ENCODE data around the gene DYRK2.

Gene DYRK2

GRCh38 chr12:67691220-67691619, 42.7 kb downstream of the DYRK2 start:
- H3K4me1 ChIP-seq (ENCODE audit: insufficient read depth, low read length) = peaks cover 3% of the 10 kb centered on the region; the same call in 1 of the 2 replicates
- no peaks in the 10 kb centered on the region for H3K27me3 ChIP-seq (ENCODE audit: insufficient read depth, low read length)
- H3K9me3 ChIP-seq (ENCODE audit: insufficient read depth, low read depth, low read length) = no peaks in the 10 kb centered on the region
- 98% methylated on average over 4 of the region's 5 CpGs for WGBS
- H3K36me3 ChIP-seq (ENCODE audit: insufficient read depth, low read length) = no peaks in the 10 kb centered on the region
- H3K9ac ChIP-seq (ENCODE audit: low read depth, low read length) = no peak overlapping the region
- H3K4me3 ChIP-seq (ENCODE audit: low read length) = no peak overlapping the region
- no peak overlapping the region for H3K27ac ChIP-seq (ENCODE audit: low read depth, low read length)

GRCh38 chr12:67692135-67692534, 43.6 kb downstream of the DYRK2 start:
- Histone ChIP-seq H3K4me1 (ENCODE audit: insufficient read depth, low read length) (no peaks in the 10 kb centered on the region), H3K27me3 (ENCODE audit: insufficient read depth, low read length) (no peaks in the 10 kb centered on the region), H3K36me3 (ENCODE audit: insufficient read depth, low read length) (no peaks in the 10 kb centered on the region), H3K4me3 (ENCODE audit: low read length) (no peak overlapping the region), H3K9me3 (ENCODE audit: insufficient read depth, low read depth, low read length) (no peaks in the 10 kb centered on the region), H3K27ac (ENCODE audit: low read depth, low read length) (no peak overlapping the region), H3K9ac (ENCODE audit: low read depth, low read length) (no peak overlapping the region)
- WGBS = 98% methylated on average over 2 of the region's 3 CpGs

GRCh38 chr12:67692966-67693365, 44.4 kb downstream of the DYRK2 start:
- Histone ChIP-seq H3K9ac (ENCODE audit: low read depth, low read length) (no peak overlapping the region), H3K27ac (ENCODE audit: low read depth, low read length) (no peak overlapping the region), H3K4me3 (ENCODE audit: low read length) (no peak overlapping the region), H3K27me3 (ENCODE audit: insufficient read depth, low read length) (no peaks in the 10 kb centered on the region), H3K36me3 (ENCODE audit: insufficient read depth, low read length) (no peaks in the 10 kb centered on the region), H3K4me1 (ENCODE audit: insufficient read depth, low read length) (no peaks in the 10 kb centered on the region), H3K9me3 (ENCODE audit: insufficient read depth, low read depth, low read length) (no peaks in the 10 kb centered on the region)
- WGBS = no CpG with 5 or more reads among the region's 2 CpGs

GRCh38 chr12:67693894-67694293, 45.3 kb downstream of the DYRK2 start:
- H3K36me3 ChIP-seq (ENCODE audit: insufficient read depth, low read length) = no peaks in the 10 kb centered on the region
- no peaks in the 10 kb centered on the region for H3K4me1 ChIP-seq (ENCODE audit: insufficient read depth, low read length)
- no peak overlapping the region for H3K9ac ChIP-seq (ENCODE audit: low read depth, low read length)
- no peak overlapping the region for H3K27ac ChIP-seq (ENCODE audit: low read depth, low read length)
- H3K27me3 ChIP-seq (ENCODE audit: insufficient read depth, low read length) = no peaks in the 10 kb centered on the region
- WGBS = 99% methylated on average over 3 of the region's 3 CpGs
- H3K4me3 ChIP-seq (ENCODE audit: low read length) = no peak overlapping the region
- no peaks in the 10 kb centered on the region for H3K9me3 ChIP-seq (ENCODE audit: insufficient read depth, low read depth, low read length)

- Histone ChIP-seq H3K9me3 (ENCODE audit: insufficient read depth, low read depth, low read length) (no peaks in the 10 kb centered on the region), H3K4me3 (ENCODE audit: low read length) (no peak overlapping the region), H3K4me1 (ENCODE audit: insufficient read depth, low read length) (no peaks in the 10 kb centered on the region), H3K27me3 (ENCODE audit: insufficient read depth, low read length) (no peaks in the 10 kb centered on the region), H3K27ac (ENCODE audit: low read depth, low read length) (no peak overlapping the region), H3K36me3 (ENCODE audit: insufficient read depth, low read length) (no peaks in the 10 kb centered on the region), H3K9ac (ENCODE audit: low read depth, low read length) (no peak overlapping the region)
- 88% methylated on average over 1 of the region's 1 CpG for WGBS
Observed at GRCh38 chr12:67694306-67694900, 45.9 kb downstream of the DYRK2 start.

GRCh38 chr12:67695974-67696373, 47.4 kb downstream of the DYRK2 start:
- H3K27me3 ChIP-seq (ENCODE audit: insufficient read depth, low read length) = no peaks in the 10 kb centered on the region
- H3K4me3 ChIP-seq (ENCODE audit: low read length) = no peak overlapping the region
- WGBS = 98% methylated on average over 2 of the region's 2 CpGs
- H3K36me3 ChIP-seq (ENCODE audit: insufficient read depth, low read length) = no peaks in the 10 kb centered on the region
- H3K9ac ChIP-seq (ENCODE audit: low read depth, low read length) = no peak overlapping the region
- no peaks in the 10 kb centered on the region for H3K9me3 ChIP-seq (ENCODE audit: insufficient read depth, low read depth, low read length)
- no peaks in the 10 kb centered on the region for H3K4me1 ChIP-seq (ENCODE audit: insufficient read depth, low read length)
- H3K27ac ChIP-seq (ENCODE audit: low read depth, low read length) = no peak overlapping the region

- H3K9me3 ChIP-seq (ENCODE audit: insufficient read depth, low read depth, low read length) = no peaks in the 10 kb centered on the region
- H3K27ac ChIP-seq (ENCODE audit: low read depth, low read length) = no peak overlapping the region
- H3K4me1 ChIP-seq (ENCODE audit: insufficient read depth, low read length) = no peaks in the 10 kb centered on the region
- H3K9ac ChIP-seq (ENCODE audit: low read depth, low read length) = no peak overlapping the region
- no peaks in the 10 kb centered on the region for H3K36me3 ChIP-seq (ENCODE audit: insufficient read depth, low read length)
- H3K4me3 ChIP-seq (ENCODE audit: low read length) = no peak overlapping the region
- WGBS = 89% methylated on average over 2 of the region's 2 CpGs
- no peaks in the 10 kb centered on the region for H3K27me3 ChIP-seq (ENCODE audit: insufficient read depth, low read length)
Observed at GRCh38 chr12:67697443-67697842, 48.9 kb downstream of the DYRK2 start.

GRCh38 chr12:67697967-67698366, 49.4 kb downstream of the DYRK2 start:
- H3K4me3 ChIP-seq (ENCODE audit: low read length) = no peak overlapping the region
- no peaks in the 10 kb centered on the region for H3K9me3 ChIP-seq (ENCODE audit: insufficient read depth, low read depth, low read length)
- H3K27ac ChIP-seq (ENCODE audit: low read depth, low read length) = no peak overlapping the region
- H3K9ac ChIP-seq (ENCODE audit: low read depth, low read length) = no peak overlapping the region
- no peaks in the 10 kb centered on the region for H3K27me3 ChIP-seq (ENCODE audit: insufficient read depth, low read length)
- WGBS = 59% methylated on average over 2 of the region's 2 CpGs
- H3K36me3 ChIP-seq (ENCODE audit: insufficient read depth, low read length) = no peaks in the 10 kb centered on the region
- no peaks in the 10 kb centered on the region for H3K4me1 ChIP-seq (ENCODE audit: insufficient read depth, low read length)

- no peaks in the 10 kb centered on the region for H3K9me3 ChIP-seq (ENCODE audit: insufficient read depth, low read depth, low read length)
- WGBS = 92% methylated on average over 6 of the region's 6 CpGs
- no peak overlapping the region for H3K9ac ChIP-seq (ENCODE audit: low read depth, low read length)
- H3K4me1 ChIP-seq (ENCODE audit: insufficient read depth, low read length) = no peaks in the 10 kb centered on the region
- H3K36me3 ChIP-seq (ENCODE audit: insufficient read depth, low read length) = no peaks in the 10 kb centered on the region
- H3K4me3 ChIP-seq (ENCODE audit: low read length) = no peak overlapping the region
- no peaks in the 10 kb centered on the region for H3K27me3 ChIP-seq (ENCODE audit: insufficient read depth, low read length)
- H3K27ac ChIP-seq (ENCODE audit: low read depth, low read length) = no peak overlapping the region
Observed at GRCh38 chr12:67698672-67699581, 50.4 kb downstream of the DYRK2 start.

- no peaks in the 10 kb centered on the region for H3K27me3 ChIP-seq (ENCODE audit: insufficient read depth, low read length)
- peaks cover 11% of the 10 kb centered on the region for H3K4me1 ChIP-seq (ENCODE audit: insufficient read depth, low read length)
- H3K9ac ChIP-seq (ENCODE audit: low read depth, low read length) = no peak overlapping the region
- H3K36me3 ChIP-seq (ENCODE audit: insufficient read depth, low read length) = no peaks in the 10 kb centered on the region
- no peak overlapping the region for H3K4me3 ChIP-seq (ENCODE audit: low read length)
- no peaks in the 10 kb centered on the region for H3K9me3 ChIP-seq (ENCODE audit: insufficient read depth, low read depth, low read length)
- WGBS = 82% methylated on average over 1 of the region's 2 CpGs
- H3K27ac ChIP-seq (ENCODE audit: low read depth, low read length) = no peak overlapping the region
Observed at GRCh38 chr12:67701121-67701520, 52.6 kb downstream of the DYRK2 start.

- Histone ChIP-seq H3K9ac (ENCODE audit: low read depth, low read length) (no peak overlapping the region), H3K4me1 (ENCODE audit: insufficient read depth, low read length) (peaks cover 16% of the 10 kb centered on the region), H3K4me3 (ENCODE audit: low read length) (no peak overlapping the region), H3K27ac (ENCODE audit: low read depth, low read length) (no peak overlapping the region), H3K27me3 (ENCODE audit: insufficient read depth, low read length) (no peaks in the 10 kb centered on the region), H3K36me3 (ENCODE audit: insufficient read depth, low read length) (no peaks in the 10 kb centered on the region), H3K9me3 (ENCODE audit: insufficient read depth, low read depth, low read length) (no peaks in the 10 kb centered on the region)
- WGBS = no CpG with 5 or more reads among the region's 1 CpG
Observed at GRCh38 chr12:67702136-67702535, 53.6 kb downstream of the DYRK2 start.
